Keratinocyte (primary cell): Measurements from ENCODE around the gene DDAH1. TPM values are rescaled to one million over a fixed set of nuclear protein-coding genes. Genes with fewer than 3 reads are reported as not detected.

Experiments
- DNase-seq: peaks from one replicate; pipeline ENCODE4 v3.0.0-alpha.2; 2011; ENCODE audit warnings: low read depth, missing footprints, low spot score
- FAIRE-seq: peaks from 2 replicates; lab custom pipeline; 2011; peaks lifted over from hg19 to GRCh38; lab: Jason Lieb, UNC
- H2AFZ ChIP-seq: 2 replicates; pipeline ENCODE4 v1.6.0; 2012; ENCODE audit warnings: low read length, control low read depth, inconsistent platforms; ENCODE audit not compliant: control insufficient read depth
- H3K27ac ChIP-seq: 2 replicates; pipeline ENCODE4 v1.5.1; 2011; ENCODE audit warnings: low read length; ENCODE audit not compliant: control insufficient read depth, insufficient read depth
- H3K27me3 ChIP-seq: 3 replicates; pipeline ENCODE4 v1.6.0; 2011; ENCODE audit warnings: low read length; ENCODE audit not compliant: control insufficient read depth, insufficient read depth; ENCODE audit errors: extremely low read depth
- H3K36me3 ChIP-seq, 2 experiments: 2 replicates in 1 of 2; 3 replicates in 1 of 2; pipeline ENCODE4 v1.5.1; 2011; ENCODE audit warnings: low read length in 2 of 2, mild to moderate bottlenecking in 1 of 2; ENCODE audit not compliant: control insufficient read depth in 2 of 2, insufficient read depth in 2 of 2; ENCODE audit errors: extremely low read depth in 1 of 2
- H3K4me1 ChIP-seq: 3 replicates; pipeline ENCODE4 v1.5.1; 2011; ENCODE audit warnings: low read length; ENCODE audit not compliant: control insufficient read depth, insufficient read depth; ENCODE audit errors: extremely low read depth
- H3K4me2 ChIP-seq: 3 replicates; pipeline ENCODE4 v1.6.0; 2011; ENCODE audit warnings: low read depth, low read length; ENCODE audit not compliant: control insufficient read depth, insufficient read depth; ENCODE audit errors: extremely low read depth
- H3K4me3 ChIP-seq, 3 experiments: fragments of 200-600 bp in 1 of 3; sonication (generic) in 1 of 3; 2 replicates in 2 of 3; 3 replicates in 1 of 3; pipeline ENCODE4 v1.5.1; 2011 to 2016; ENCODE audit warnings: low read length in 3 of 3, mild to moderate bottlenecking in 3 of 3, control low read depth in 2 of 3, inconsistent platforms in 1 of 3, low read depth in 1 of 3, mixed read lengths in 1 of 3, mixed run types in 1 of 3, moderate library complexity in 1 of 3; ENCODE audit not compliant: control insufficient read depth in 2 of 3, insufficient read depth in 2 of 3; ENCODE audit errors: extremely low read depth in 1 of 3
- H3K79me2 ChIP-seq: 2 replicates; pipeline ENCODE4 v1.6.0; 2012; ENCODE audit warnings: low read length; ENCODE audit not compliant: control insufficient read depth, insufficient read depth
- H3K9ac ChIP-seq: 3 replicates; pipeline ENCODE4 v1.6.0; 2011; ENCODE audit warnings: low read length; ENCODE audit not compliant: control insufficient read depth, insufficient read depth; ENCODE audit errors: extremely low read depth
- H3K9me1 ChIP-seq: 3 replicates; pipeline ENCODE4 v1.6.0; 2011; ENCODE audit warnings: low read length; ENCODE audit not compliant: control insufficient read depth, insufficient read depth; ENCODE audit errors: extremely low read depth
- H3K9me3 ChIP-seq: 2 replicates; pipeline ENCODE4 v1.5.1; 2012; ENCODE audit warnings: low read depth, low read length; ENCODE audit not compliant: control insufficient read depth
- H4K20me1 ChIP-seq: 3 replicates; pipeline ENCODE4 v1.6.0; 2011; ENCODE audit warnings: low read length; ENCODE audit not compliant: control insufficient read depth, insufficient read depth; ENCODE audit errors: extremely low read depth
- CTCF ChIP-seq, 3 experiments: IDR thresholded peaks in 1 of 3; conservative IDR thresholded peaks in 1 of 3; optimal IDR thresholded peaks in 1 of 3; 2 replicates in 2 of 3; 3 replicates in 1 of 3; pipeline versions ENCODE3 to v1.5.1; 2011; ENCODE audit warnings: low read length in 3 of 3, mild to moderate bottlenecking in 3 of 3, moderate library complexity in 2 of 3, control low read depth in 1 of 3, inconsistent platforms in 1 of 3; ENCODE audit not compliant: insufficient read depth in 2 of 3; ENCODE audit errors: extremely low read depth in 1 of 3
- EZH2 ChIP-seq: IDR thresholded peaks from one replicate; pipeline ENCODE4 v1.6.1; 2012; ENCODE audit warnings: inconsistent platforms, mild to moderate bottlenecking, low read length, moderate library complexity
- dilution Hi-C: fragments of 300-500 bp; cut with MboI; formaldehyde crosslinking; loops from one replicate; pipeline ENCODE4 v1.7.0; 2020; ENCODE audit warnings: low sequenced_read_pairs; ENCODE audit not compliant: extremely low pct_ligation_motif_present
- polyA plus RNA-seq, 5 experiments: library from polyadenylated mRNA; depleted of rRNA in 3 of 5; stranded (reverse) in 3 of 5; stranded (forward) in 1 of 5; unstranded in 1 of 5; fragments of >200 nt; gene quantifications; 1 replicate in 1 of 5; 2 replicates in 3 of 5; 3 replicates in 1 of 5; pipeline versions ENCODE4 v1.2.1 to v1.2.3, GENCODE V29; 2011 to 2012; ENCODE audit warnings: missing spikeins in 2 of 5, low read depth in 1 of 5, low replicate concordance in 1 of 5

The DDAH1 gene
- polyA plus RNA-seq, 1 donor (not counting 4 experiments of a cell fraction or from before 2014, with no cell fraction given), result 5.8 TPM

GRCh38 chr1:85490270-85490985 is 25.5 kb upstream of the DDAH1 start:
- H3K9ac ChIP-seq, result no peak overlapping the region
- no peaks in the 10 kb centered on the region for H3K27me3 ChIP-seq
- H3K4me2 ChIP-seq, result no peak overlapping the region
- H4K20me1 ChIP-seq, result no peaks in the 10 kb centered on the region
- no peak overlapping the region for H3K4me3 ChIP-seq
- no peak for DNase-seq
- H2AFZ ChIP-seq, result no peak overlapping the region
- no peaks in the 10 kb centered on the region for H3K36me3 ChIP-seq
- no peak for FAIRE-seq
- dilution Hi-C loops, result no loop called here
- H3K9me3 ChIP-seq, result no peaks in the 10 kb centered on the region
- H3K27ac ChIP-seq, result no peak overlapping the region
- TF ChIP-seq EZH2, result no peak
- no peak for TF ChIP-seq CTCF (optimal IDR thresholded peaks at IDR 0.05 in 1 of 3, IDR thresholded peaks at IDR 0.05 in 1 of 3, conservative IDR thresholded peaks at IDR 0.05 in 1 of 3; ENCODE audit: extremely low read depth in 1 of 3, insufficient read depth in 2 of 3, low read length in 3 of 3)
- no peaks in the 10 kb centered on the region for H3K79me2 ChIP-seq
- H3K4me1 ChIP-seq, result peaks cover 11% of the 10 kb centered on the region
- no peaks in the 10 kb centered on the region for H3K9me1 ChIP-seq

DNA sequence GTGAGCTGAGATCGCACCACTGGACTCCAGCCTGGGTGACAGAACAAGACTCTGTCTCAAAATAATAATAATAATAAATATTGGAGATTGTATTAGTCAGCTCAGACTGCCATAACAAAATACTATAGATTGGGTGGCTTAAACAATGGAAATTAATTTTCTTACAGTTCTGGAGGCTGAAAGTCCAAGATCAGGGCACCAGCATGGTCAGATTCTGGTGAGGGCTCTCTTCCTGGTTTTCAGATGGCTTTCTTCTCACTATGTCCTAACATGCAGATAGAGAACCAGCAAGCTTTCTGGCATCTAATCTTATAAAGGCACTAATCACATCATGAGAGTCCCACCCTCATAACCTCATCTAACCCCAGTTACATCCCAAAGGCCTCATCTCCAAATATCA is 23.2 kb upstream of the DDAH1 start:
- Histone ChIP-seq H3K27me3 (no peaks in the 10 kb centered on the region), H4K20me1 (no peaks in the 10 kb centered on the region), H3K9me1 (no peaks in the 10 kb centered on the region), H3K27ac (no peak overlapping the region), H3K9me3 (no peaks in the 10 kb centered on the region), H3K4me2 (no peak overlapping the region), H3K4me3 (no peak overlapping the region), H3K36me3 (no peaks in the 10 kb centered on the region), H3K9ac (no peak overlapping the region), H3K79me2 (no peaks in the 10 kb centered on the region), H3K4me1 (no peaks in the 10 kb centered on the region), H2AFZ (no peak overlapping the region)
- dilution Hi-C loops, result no loop called here
- TF ChIP-seq CTCF (optimal IDR thresholded peaks at IDR 0.05 in 1 of 3, IDR thresholded peaks at IDR 0.05 in 1 of 3, conservative IDR thresholded peaks at IDR 0.05 in 1 of 3; ENCODE audit: extremely low read depth in 1 of 3, insufficient read depth in 2 of 3, low read length in 3 of 3), result no peak
- no peak for TF ChIP-seq EZH2
- FAIRE-seq (no peak), DNase-seq (no peak)
